HEK293 (cell line): ENCODE results near the gene CCNK.

Experiments
- KLF16 ChIP-seq: fragments of 450-650 bp; formaldehyde crosslinking; IDR thresholded peaks from 2 replicates; pipeline ENCODE4 v1.5.1; 2017; ENCODE audit warnings: missing biosample characterization, missing genetic modification characterization
- YY2 ChIP-seq: fragments of 450-650 bp; formaldehyde crosslinking; IDR thresholded peaks from 2 replicates; pipeline ENCODE4 v1.5.1; 2016; ENCODE audit warnings: missing biosample characterization, missing genetic modification characterization
- ZNF426 ChIP-seq: fragments of 450-650 bp; formaldehyde crosslinking; IDR thresholded peaks from 2 replicates; pipeline ENCODE4 v1.5.1; 2017; ENCODE audit warnings: missing biosample characterization, missing genetic modification characterization, mild to moderate bottlenecking, inconsistent platforms, moderate library complexity
- ZNF433 ChIP-seq: fragments of 450-650 bp; formaldehyde crosslinking; IDR thresholded peaks from 2 replicates; pipeline ENCODE4 v1.5.1; 2016; ENCODE audit warnings: missing biosample characterization, missing genetic modification characterization, low read depth
- TF ChIP-seq, protein P1 (sequence below): fragments of 450-650 bp; formaldehyde crosslinking; IDR thresholded peaks from 2 replicates; pipeline ENCODE4 v1.5.1; 2016; ENCODE audit warnings: missing biosample characterization, missing genetic modification characterization
- TF ChIP-seq, protein P2 (sequence below): fragments of 450-650 bp; formaldehyde crosslinking; IDR thresholded peaks from 2 replicates; pipeline ENCODE4 v1.5.1; 2016; ENCODE audit warnings: missing biosample characterization, missing genetic modification characterization

- TF ChIP-seq, protein P1, sequence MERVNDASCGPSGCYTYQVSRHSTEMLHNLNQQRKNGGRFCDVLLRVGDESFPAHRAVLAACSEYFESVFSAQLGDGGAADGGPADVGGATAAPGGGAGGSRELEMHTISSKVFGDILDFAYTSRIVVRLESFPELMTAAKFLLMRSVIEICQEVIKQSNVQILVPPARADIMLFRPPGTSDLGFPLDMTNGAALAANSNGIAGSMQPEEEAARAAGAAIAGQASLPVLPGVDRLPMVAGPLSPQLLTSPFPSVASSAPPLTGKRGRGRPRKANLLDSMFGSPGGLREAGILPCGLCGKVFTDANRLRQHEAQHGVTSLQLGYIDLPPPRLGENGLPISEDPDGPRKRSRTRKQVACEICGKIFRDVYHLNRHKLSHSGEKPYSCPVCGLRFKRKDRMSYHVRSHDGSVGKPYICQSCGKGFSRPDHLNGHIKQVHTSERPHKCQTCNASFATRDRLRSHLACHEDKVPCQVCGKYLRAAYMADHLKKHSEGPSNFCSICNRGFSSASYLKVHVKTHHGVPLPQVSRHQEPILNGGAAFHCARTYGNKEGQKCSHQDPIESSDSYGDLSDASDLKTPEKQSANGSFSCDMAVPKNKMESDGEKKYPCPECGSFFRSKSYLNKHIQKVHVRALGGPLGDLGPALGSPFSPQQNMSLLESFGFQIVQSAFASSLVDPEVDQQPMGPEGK (tag by site-specific recombination): no peak
- TF ChIP-seq ZNF426 (no peak), ZNF433 (tag by site-specific recombination) (no peak), YY2 (tag by site-specific recombination) (no peak), KLF16 (tag by site-specific recombination) (no peak)
- TF ChIP-seq, protein P2, sequence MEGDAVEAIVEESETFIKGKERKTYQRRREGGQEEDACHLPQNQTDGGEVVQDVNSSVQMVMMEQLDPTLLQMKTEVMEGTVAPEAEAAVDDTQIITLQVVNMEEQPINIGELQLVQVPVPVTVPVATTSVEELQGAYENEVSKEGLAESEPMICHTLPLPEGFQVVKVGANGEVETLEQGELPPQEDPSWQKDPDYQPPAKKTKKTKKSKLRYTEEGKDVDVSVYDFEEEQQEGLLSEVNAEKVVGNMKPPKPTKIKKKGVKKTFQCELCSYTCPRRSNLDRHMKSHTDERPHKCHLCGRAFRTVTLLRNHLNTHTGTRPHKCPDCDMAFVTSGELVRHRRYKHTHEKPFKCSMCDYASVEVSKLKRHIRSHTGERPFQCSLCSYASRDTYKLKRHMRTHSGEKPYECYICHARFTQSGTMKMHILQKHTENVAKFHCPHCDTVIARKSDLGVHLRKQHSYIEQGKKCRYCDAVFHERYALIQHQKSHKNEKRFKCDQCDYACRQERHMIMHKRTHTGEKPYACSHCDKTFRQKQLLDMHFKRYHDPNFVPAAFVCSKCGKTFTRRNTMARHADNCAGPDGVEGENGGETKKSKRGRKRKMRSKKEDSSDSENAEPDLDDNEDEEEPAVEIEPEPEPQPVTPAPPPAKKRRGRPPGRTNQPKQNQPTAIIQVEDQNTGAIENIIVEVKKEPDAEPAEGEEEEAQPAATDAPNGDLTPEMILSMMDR (tag by site-specific recombination): no peak
Observed at GRCh38 chr14:99479160-99479905, 1.9 kb upstream of the CCNK start.
